T-helper 1 cell (primary cell): ENCODE data around the gene HYCC1.
"Not testable (repeated sequence)": the region's sequence is repeated elsewhere in the genome, so short reads cannot be mapped to it uniquely, and the experiment has no call there.

Experiments used
- DNase-seq, 5 donors: peaks; one replicate each; pipeline ENCODE4 v3.0.0-alpha.2; 2012 to 2020
- total RNA-seq, 4 donors: gene quantifications; one replicate each; lab custom pipeline; 2026; lab: John Stamatoyannopoulos, UW

Gene HYCC1
- 24.4 to 39.0 (median 36.0) reads per million in 4 donors for total RNA-seq

- DNase-seq: peak; percentile 97 to 99 (median 98)
Measured at GRCh38 chr7:23013715-23014649, at the start of gene HYCC1. TSS of gene HYCC1 (minus strand) at chr7:23014130. CDS start at chr7:22991111, 23,019 bp downstream.

GRCh38 chr7:23062452-23062851, 48.5 kb upstream of the HYCC1 start:
- DNase-seq: no peak

- no peak for DNase-seq
Measured at GRCh38 chr7:23061327-23061726, 47.4 kb upstream of the HYCC1 start.

GRCh38 chr7:23058408-23059096, 44.6 kb upstream of the HYCC1 start:
- DNase-seq: no peak

DNA sequence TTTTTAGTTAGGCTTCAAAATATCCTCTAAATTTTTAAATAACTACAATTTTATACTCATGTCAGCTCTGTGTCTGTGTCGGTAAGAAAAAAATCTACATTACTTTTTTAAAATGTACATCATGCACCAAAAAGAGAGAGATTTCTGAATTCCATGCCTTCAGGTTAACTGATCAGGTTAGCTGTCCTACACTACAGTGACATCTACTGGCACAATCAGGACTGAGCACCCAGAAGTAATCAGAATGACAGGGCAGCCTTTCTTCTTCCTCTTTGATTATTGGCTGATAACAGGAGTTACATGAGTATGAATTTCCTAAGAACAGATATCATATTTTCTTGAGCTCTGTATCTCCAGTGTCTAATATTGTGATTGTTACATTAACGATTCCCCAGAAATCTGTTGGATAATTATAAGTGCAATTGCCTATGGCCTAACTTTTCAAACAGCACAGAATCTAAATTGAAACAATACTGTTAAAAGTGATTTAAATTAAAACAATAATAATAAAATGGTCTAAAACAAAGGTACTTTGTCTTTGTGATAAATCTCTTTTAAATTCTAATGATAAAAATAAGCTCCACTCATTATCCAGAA, 41.8 kb upstream of the HYCC1 start:
- DNase-seq: peak in 4 of 5 donors; percentile 17 to 75 (median 36)

GRCh38 chr7:23051124-23051485, 37.2 kb upstream of the HYCC1 start:
- peak in 1 of 5 donors; percentile 11 for DNase-seq

DNA sequence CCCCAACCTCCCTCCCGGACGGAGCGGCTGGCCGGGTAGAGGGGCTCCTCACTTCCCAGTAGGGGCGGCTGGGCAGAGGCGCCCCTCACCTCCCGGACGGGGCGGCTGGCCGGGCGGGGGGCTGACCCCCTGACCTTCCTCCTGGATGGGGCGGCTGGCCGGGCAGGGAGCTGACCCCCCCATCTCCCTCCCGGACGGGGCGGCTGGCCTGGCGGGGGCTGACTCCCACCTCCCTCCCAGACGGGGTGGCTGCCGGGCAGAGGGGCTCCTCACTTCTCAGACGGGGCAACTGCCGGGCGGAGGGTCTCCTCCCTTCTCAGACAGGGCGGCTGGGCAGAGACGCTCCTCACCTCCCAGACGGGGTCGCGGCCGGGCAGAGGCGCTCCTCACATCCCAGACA, 32.4 kb upstream of the HYCC1 start:
- DNase-seq: not testable (repeated sequence)

- not testable (repeated sequence) for DNase-seq
Measured at GRCh38 chr7:23045086-23045485, 31.2 kb upstream of the HYCC1 start.

- no peak for DNase-seq
Measured at GRCh38 chr7:23044581-23044980, 30.7 kb upstream of the HYCC1 start.

DNA sequence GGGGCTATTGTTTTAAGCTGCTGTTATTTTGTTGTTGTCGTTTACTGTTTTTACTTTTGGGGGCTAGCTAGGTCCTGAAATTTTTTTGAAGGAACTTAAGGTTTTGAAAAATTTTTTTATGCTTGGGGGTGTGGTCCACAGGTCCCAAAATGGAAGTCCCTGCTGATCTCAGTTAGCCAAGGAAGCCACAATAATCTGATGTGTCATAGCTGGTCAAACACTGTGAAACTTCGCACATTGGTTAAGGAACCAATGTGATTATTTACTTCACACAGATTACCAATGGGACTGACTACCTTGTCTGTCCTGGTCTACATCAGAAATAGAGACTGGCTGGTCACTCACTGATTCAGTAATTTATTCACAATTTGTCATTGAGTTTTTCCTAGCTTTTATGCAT, 29.5 kb upstream of the HYCC1 start:
- no peak for DNase-seq

GRCh38 chr7:23039674-23040073, 25.7 kb upstream of the HYCC1 start:
- DNase-seq: not testable (repeated sequence)

GRCh38 chr7:23035542-23036371, 21.8 kb upstream of the HYCC1 start:
- not testable (repeated sequence) for DNase-seq

- no peak for DNase-seq
Measured at GRCh38 chr7:23027261-23027660, 13.3 kb upstream of the HYCC1 start.

GRCh38 chr7:23026164-23026563, 12.2 kb upstream of the HYCC1 start:
- DNase-seq: no peak

DNA sequence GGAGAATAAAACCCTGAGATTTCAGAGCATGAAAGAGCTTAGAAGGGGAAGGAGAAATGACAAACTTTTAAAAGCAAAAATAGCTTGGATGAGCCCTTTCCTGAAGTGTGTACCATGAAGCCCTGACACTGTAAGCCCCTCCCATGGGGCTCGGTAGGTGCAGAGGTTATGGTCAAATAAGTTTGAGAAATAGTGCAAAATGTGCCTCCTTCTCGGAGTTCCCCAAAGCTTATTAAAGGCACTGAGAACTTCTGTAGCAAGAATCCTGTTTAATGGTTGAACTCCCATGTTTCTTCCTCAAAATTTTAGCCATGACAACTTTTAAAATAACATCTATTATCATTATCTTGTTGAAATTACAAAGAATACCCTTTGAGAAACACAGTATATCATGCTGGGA, 10.5 kb upstream of the HYCC1 start:
- DNase-seq: no peak

GRCh38 chr7:23022851-23023250, 8.9 kb upstream of the HYCC1 start:
- no peak for DNase-seq

GRCh38 chr7:23022258-23022769, 8.4 kb upstream of the HYCC1 start:
- peak in 1 of 5 donors; percentile 43 for DNase-seq

- DNase-seq: no peak
Measured at GRCh38 chr7:23021596-23021995, 7.7 kb upstream of the HYCC1 start.

DNA sequence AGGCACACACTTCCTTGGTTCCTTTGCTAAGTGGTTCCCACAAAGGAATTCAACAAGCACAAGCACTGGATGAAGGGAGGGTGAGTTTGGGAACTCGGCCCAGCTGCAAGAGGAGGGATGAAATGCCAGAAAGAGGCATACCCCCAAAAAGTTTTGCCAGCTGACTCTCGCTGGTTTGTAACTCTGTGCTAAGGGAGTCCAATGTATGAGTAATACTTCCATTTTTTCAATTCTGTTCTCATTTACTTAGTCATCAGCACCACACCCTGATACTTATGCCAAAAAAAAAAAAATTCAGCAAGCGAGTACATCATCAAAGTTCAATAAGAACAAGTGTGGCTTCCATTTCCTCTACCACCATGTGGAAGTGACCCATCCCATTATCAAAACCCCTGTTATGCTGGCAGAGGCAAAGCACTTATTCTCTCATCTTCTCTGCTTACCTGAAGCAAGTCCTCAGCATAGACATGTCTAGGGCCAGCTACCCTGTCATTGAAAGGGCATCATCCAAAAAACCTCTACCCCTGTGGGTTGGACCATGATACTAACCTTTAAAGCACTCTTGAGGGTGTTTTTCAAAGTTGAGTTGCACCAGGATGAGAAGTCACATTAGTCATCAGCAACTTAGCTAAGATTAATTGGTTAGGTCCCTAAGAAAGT, 6.9 kb upstream of the HYCC1 start:
- peak in 1 of 5 donors; percentile 72 for DNase-seq

- DNase-seq: no peak
Measured at GRCh38 chr7:23018750-23019149, 4.8 kb upstream of the HYCC1 start.

GRCh38 chr7:23017309-23017708, 3.4 kb upstream of the HYCC1 start:
- no peak for DNase-seq
